ENCODE data around the gene OR6K6. TPM values are rescaled to one million over a fixed set of nuclear protein-coding genes. Genes with fewer than 3 reads are reported as not detected.

Gene OR6K6
- total RNA-seq, 1 donor from 2014 or later: not detected

DNA sequence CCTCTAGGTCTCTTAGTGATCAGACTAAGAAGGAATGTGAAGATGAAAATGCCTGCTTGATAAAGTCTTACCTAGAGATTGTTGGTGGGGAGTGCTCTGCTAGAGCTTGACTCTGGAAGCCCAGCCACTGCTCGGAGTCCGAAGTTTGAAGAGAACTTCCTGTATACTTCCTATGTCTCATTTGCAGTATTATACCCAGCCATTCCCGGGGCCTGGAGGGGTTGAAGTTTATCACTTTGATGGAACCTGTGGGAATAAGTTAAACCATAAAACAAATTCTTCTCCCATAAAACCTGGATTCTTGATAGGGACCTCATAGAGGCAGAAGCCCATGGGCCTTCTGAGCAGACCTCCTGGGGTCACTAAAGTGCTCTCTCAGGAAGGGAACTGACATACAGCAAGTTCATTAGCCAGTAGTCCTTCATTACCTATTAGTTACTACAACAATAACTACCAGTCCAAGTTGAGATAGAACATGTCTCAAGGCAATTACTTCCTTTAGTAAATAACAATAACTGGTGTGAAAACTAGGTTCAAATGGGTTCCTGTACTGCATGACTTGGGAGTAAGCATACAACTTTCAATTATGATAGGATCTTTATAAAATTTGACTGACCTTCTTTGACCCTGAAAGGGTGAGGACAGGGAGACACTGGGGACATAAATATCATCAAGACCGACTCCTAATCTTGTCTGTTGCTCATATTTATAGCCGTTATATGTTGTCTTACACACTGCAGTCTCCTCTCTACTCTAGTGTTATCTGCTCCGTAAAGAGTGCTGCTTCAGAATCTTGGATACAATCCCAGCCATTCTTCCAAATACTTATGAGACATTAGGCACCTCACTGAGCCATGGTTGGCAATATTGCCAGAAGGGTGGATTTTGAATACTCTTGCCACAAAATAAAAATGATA, 17.7 kb downstream of the OR6K6 start, which contains the start of gene OR6N1:
Gene OR6N1 (minus strand): TSS at position 246 of the 917 bp plus-strand sequence. CDS start 5,513 bp downstream, outside the sequence.
- intact Hi-C loops (cut with micrococcal nuclease): no loop called here
- DNase-seq: no peak
- no peaks in the 10 kb centered on the region for H3K4me1 ChIP-seq
- no peaks in the 10 kb centered on the region for H3K36me3 ChIP-seq
- no peak within 1 kb of the TSS for H3K27ac ChIP-seq (replicated peaks)
- no peaks in the 10 kb centered on the region for H3K9me3 ChIP-seq (replicated peaks)
- TF ChIP-seq, protein P1, sequence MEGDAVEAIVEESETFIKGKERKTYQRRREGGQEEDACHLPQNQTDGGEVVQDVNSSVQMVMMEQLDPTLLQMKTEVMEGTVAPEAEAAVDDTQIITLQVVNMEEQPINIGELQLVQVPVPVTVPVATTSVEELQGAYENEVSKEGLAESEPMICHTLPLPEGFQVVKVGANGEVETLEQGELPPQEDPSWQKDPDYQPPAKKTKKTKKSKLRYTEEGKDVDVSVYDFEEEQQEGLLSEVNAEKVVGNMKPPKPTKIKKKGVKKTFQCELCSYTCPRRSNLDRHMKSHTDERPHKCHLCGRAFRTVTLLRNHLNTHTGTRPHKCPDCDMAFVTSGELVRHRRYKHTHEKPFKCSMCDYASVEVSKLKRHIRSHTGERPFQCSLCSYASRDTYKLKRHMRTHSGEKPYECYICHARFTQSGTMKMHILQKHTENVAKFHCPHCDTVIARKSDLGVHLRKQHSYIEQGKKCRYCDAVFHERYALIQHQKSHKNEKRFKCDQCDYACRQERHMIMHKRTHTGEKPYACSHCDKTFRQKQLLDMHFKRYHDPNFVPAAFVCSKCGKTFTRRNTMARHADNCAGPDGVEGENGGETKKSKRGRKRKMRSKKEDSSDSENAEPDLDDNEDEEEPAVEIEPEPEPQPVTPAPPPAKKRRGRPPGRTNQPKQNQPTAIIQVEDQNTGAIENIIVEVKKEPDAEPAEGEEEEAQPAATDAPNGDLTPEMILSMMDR (IDR thresholded peaks at IDR 0.05; ENCODE audit: borderline replicate concordance): no peak
- H3K27me3 ChIP-seq (ENCODE audit: low read depth): no peaks in the 10 kb centered on the region
- H3K4me3 ChIP-seq: no peak within 1 kb of the TSS

DNA sequence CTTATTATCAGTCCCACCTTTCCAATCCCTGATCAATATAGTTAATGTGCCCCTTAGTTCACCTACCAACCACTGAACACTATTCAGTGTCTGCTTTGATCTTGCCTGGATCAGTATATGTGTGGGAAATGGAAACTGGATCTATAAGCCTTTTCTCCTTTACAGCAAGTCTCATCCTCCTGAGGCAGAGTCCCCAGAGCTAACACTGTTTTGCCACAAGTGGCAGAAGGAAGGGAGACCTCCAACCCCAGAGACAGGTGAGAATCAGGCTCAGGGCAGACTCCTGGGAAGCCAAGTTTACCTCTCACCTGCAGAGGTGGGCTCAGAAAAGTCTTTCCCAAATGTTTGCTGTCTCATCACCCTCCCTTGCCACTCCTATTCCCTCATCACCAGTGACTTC, 26.6 kb downstream of the OR6K6 start, which contains the start of gene OR6N2:
Gene OR6N2 (minus strand): TSS at position 101 of the 400 bp plus-strand sequence. CDS start 3,569 bp downstream, outside the sequence.
- intact Hi-C loops (cut with micrococcal nuclease): no loop called here
- Histone ChIP-seq H3K36me3 (no peaks in the 10 kb centered on the region), H3K9me3 (replicated peaks) (no peaks in the 10 kb centered on the region), H3K4me3 (no peak within 1 kb of the TSS), H3K27me3 (ENCODE audit: low read depth) (no peaks in the 10 kb centered on the region), H3K27ac (replicated peaks) (no peak within 1 kb of the TSS), H3K4me1 (no peaks in the 10 kb centered on the region)
- TF ChIP-seq, protein P1 (IDR thresholded peaks at IDR 0.05; ENCODE audit: borderline replicate concordance): no peak
- no peak for DNase-seq

DNA sequence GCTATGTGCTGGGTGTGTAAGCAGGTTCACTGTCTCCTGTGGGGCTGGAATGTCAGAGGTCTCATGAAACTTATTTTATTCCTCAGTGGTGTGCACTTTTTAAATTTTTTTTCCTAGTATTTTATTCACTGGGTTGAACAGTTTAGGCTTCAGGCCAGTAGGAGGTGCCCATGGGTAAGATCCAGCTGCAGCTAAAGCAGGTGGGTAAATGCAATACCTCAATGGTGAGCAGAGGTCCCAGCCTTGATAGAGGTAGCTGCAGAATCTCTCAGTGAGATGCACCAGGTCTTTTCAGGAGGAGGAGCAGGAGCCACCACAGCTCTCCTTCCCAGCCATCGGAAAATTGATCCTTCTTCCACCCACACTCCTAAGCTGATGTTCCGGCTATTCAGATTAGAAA, 39.1 kb downstream of the OR6K6 start:
- Histone ChIP-seq H3K9me3 (replicated peaks) (peaks cover 13% of the 10 kb centered on the region), H3K27ac (replicated peaks) (no peak overlapping the region), H3K36me3 (no peaks in the 10 kb centered on the region), H3K4me3 (no peak overlapping the region), H3K4me1 (no peaks in the 10 kb centered on the region), H3K27me3 (ENCODE audit: low read depth) (no peaks in the 10 kb centered on the region)
- intact Hi-C loops (cut with micrococcal nuclease): no loop called here
- TF ChIP-seq, protein P1 (IDR thresholded peaks at IDR 0.05; ENCODE audit: borderline replicate concordance): no peak
- DNase-seq: no peak

DNA sequence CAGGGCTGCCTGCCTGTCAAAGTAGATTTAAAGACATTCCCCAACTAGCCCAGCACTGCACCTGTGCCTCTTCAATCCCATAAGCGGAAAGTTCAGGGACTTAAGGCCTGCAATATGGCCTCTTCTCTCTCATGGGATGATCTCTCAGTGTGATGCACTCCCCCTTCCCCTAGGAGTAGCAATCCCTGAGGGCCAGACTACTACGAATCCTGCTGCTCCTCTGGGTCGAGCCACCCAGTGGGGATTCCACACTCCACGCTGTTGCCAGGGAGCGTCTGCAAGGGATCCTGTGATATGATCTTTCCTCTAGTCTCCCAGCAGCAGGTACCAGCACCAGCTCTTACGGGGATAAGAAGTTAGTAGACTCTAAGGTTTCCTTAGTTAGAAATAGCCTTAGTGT, 39.7 kb downstream of the OR6K6 start:
- no peaks in the 10 kb centered on the region for H3K27me3 ChIP-seq (ENCODE audit: low read depth)
- no peak overlapping the region for H3K27ac ChIP-seq (replicated peaks)
- H3K9me3 ChIP-seq (replicated peaks): peaks cover 11% of the 10 kb centered on the region
- no peaks in the 10 kb centered on the region for H3K4me1 ChIP-seq
- no peak for DNase-seq
- TF ChIP-seq, protein P1 (IDR thresholded peaks at IDR 0.05; ENCODE audit: borderline replicate concordance): no peak
- no peaks in the 10 kb centered on the region for H3K36me3 ChIP-seq
- intact Hi-C loops (cut with micrococcal nuclease): no loop called here
- no peak overlapping the region for H3K4me3 ChIP-seq

DNA sequence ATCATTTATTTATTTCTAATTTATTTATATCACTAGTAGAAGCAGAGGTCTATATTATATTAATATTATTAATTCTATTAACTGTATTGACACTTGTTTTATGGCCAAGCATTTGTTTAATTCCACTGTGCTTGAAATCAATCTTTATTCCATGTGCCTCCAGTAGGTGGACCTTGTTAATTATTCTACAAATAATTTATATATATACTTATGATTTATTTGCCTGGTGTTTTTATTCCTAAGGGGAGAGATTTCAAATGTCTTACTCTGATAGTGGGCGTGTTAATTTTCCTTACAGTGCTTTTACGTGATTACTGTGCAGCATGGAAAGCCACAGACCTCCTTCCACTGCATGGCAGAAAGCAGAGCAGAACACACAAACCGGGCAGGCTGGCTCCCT, 44.0 kb downstream of the OR6K6 start:
- intact Hi-C loops (cut with micrococcal nuclease): no loop called here
- no peaks in the 10 kb centered on the region for H3K27me3 ChIP-seq (ENCODE audit: low read depth)
- H3K4me3 ChIP-seq: no peak overlapping the region
- no peak overlapping the region for H3K27ac ChIP-seq (replicated peaks)
- no peaks in the 10 kb centered on the region for H3K36me3 ChIP-seq
- H3K4me1 ChIP-seq: no peaks in the 10 kb centered on the region
- no peak for DNase-seq
- H3K9me3 ChIP-seq (replicated peaks): no peaks in the 10 kb centered on the region
- TF ChIP-seq, protein P1 (IDR thresholded peaks at IDR 0.05; ENCODE audit: borderline replicate concordance): no peak
